GM12878 (cell line): Measurements from ENCODE around the gene SORL1. TPM values are rescaled to one million over a fixed set of nuclear protein-coding genes. Genes with fewer than 3 reads are reported as not detected.
A peak's percentile ranks its signal among the peaks of the same experiment; 100 is the strongest.

ENCODE experiments used
- BHLHE40 ChIP-seq, 2 experiments: fragments of 450-650 bp in 1 of 2; IDR thresholded peaks; 2 replicates each; pipeline ENCODE4 v1.6.1; 2011 to 2017; ENCODE audit warnings: low read depth in 2 of 2, borderline replicate concordance in 1 of 2, improper control_type of control experiment in 1 of 2, low read length in 1 of 2, mild to moderate bottlenecking in 1 of 2
- CBFB ChIP-seq: IDR thresholded peaks from 2 replicates; pipeline ENCODE4 v1.6.1; 2016; ENCODE audit warnings: antibody characterized with exemption, low read depth
- CBX3 ChIP-seq: fragments of 200-600 bp; sonication (generic); IDR thresholded peaks from 2 replicates; pipeline ENCODE4 v1.6.1; 2016; ENCODE audit warnings: low read depth, borderline replicate concordance
- CREB1 ChIP-seq: IDR thresholded peaks from 2 replicates; pipeline ENCODE4 v1.6.1; 2012; ENCODE audit warnings: low read depth, mild to moderate bottlenecking, inconsistent platforms
- E4F1 ChIP-seq: fragments of 450-650 bp; IDR thresholded peaks from 2 replicates; pipeline ENCODE4 v1.6.1; 2018; ENCODE audit warnings: borderline replicate concordance, mild to moderate bottlenecking; ENCODE audit not compliant: partially characterized antibody
- EED ChIP-seq: sonication (generic); IDR thresholded peaks from 2 replicates; pipeline ENCODE4 v1.6.1; 2016; ENCODE audit warnings: antibody characterized with exemption, low read depth
- EGR1 ChIP-seq, 2 experiments: IDR thresholded peaks; 1 replicate in 1 of 2; 2 replicates in 1 of 2; pipeline ENCODE4 v1.6.1; 2011 to 2012; ENCODE audit warnings: low read depth in 2 of 2, low read length in 2 of 2, borderline replicate concordance in 1 of 2, mild to moderate bottlenecking in 1 of 2, moderate library complexity in 1 of 2
- ETV6 ChIP-seq, 2 experiments: fragments of 450-650 bp in 1 of 2; IDR thresholded peaks in 1 of 2; conservative IDR thresholded peaks in 1 of 2; 2 replicates each; pipeline ENCODE4 v1.6.1; 2014; ENCODE audit warnings: antibody characterized with exemption in 1 of 2, borderline replicate concordance in 1 of 2, low read depth in 1 of 2, mild to moderate bottlenecking in 1 of 2, moderate library complexity in 1 of 2
- HDGF ChIP-seq: fragments of 450-650 bp; IDR thresholded peaks from 2 replicates; pipeline ENCODE4 v1.6.1; 2016; ENCODE audit warnings: antibody characterized with exemption
- NR2C1 ChIP-seq: fragments of 450-650 bp; IDR thresholded peaks from 2 replicates; pipeline ENCODE4 v1.6.1; 2017; ENCODE audit warnings: antibody characterized with exemption, mild to moderate bottlenecking, moderate library complexity
- PRDM15 ChIP-seq: fragments of 450-650 bp; formaldehyde crosslinking; IDR thresholded peaks from 2 replicates; pipeline ENCODE4 v1.4.0; 2020; ENCODE audit warnings: mild to moderate bottlenecking, moderate library complexity
- RAD21 ChIP-seq: IDR thresholded peaks from 2 replicates; pipeline ENCODE4 v1.6.1; 2011; ENCODE audit warnings: mild to moderate bottlenecking, low read depth, low read length, moderate library complexity; ENCODE audit not compliant: insufficient read depth
- SIX5 ChIP-seq: IDR thresholded peaks from 2 replicates; pipeline ENCODE4 v1.6.1; 2011; ENCODE audit warnings: mild to moderate bottlenecking, low read depth, low read length, moderate library complexity; ENCODE audit not compliant: severe bottlenecking
- SP1 ChIP-seq: IDR thresholded peaks from one replicate; pipeline ENCODE4 v1.6.1; 2011; ENCODE audit warnings: low read depth, low read length
- SPI1 ChIP-seq: IDR thresholded peaks from 2 replicates; pipeline ENCODE4 v1.6.1; 2011; ENCODE audit warnings: low read depth, mild to moderate bottlenecking, low read length, moderate library complexity, borderline replicate concordance; ENCODE audit not compliant: insufficient read depth
- WRNIP1 ChIP-seq: IDR thresholded peaks from 2 replicates; pipeline ENCODE4 v1.6.1; 2011; ENCODE audit warnings: low read depth, low read length, improper control_type of control experiment, borderline replicate concordance
- ZBTB40 ChIP-seq: fragments of 450-650 bp; IDR thresholded peaks from 2 replicates; pipeline ENCODE4 v1.6.1; 2016; ENCODE audit warnings: mild to moderate bottlenecking, moderate library complexity, borderline replicate concordance
- polyA plus RNA-seq, 11 experiments: library from polyadenylated mRNA; depleted of rRNA in 4 of 11; unstranded in 6 of 11; stranded (reverse) in 5 of 11; fragments of >200 nt; fragmentation: Nextera tagmentation in 4 of 11; fragmentation: Illumina TruSeq in 1 of 11; extraction: Ambion mirVana in 4 of 11; extraction: Trizol in 1 of 11; gene quantifications; 1 replicate in 1 of 11; 2 replicates in 10 of 11; pipeline versions ENCODE4 v1.2.1 to v1.2.3, GENCODE V29; 2011 to 2016; ENCODE audit warnings: inconsistent platforms in 2 of 11, missing spikeins in 2 of 11, low read depth in 1 of 11
- total RNA-seq, 4 experiments: library from RNA; depleted of rRNA in 3 of 4; stranded (reverse); fragments of >200 nt in 3 of 4; fragmentation: Illumina TruSeq in 1 of 4; extraction: Trizol in 1 of 4; gene quantifications; 2 replicates each; pipeline versions ENCODE4 v1.2.1 to v1.2.3, GENCODE V29; 2013 to 2021

Gene SORL1
- total and polyA plus RNA-seq, 10 of the 15 experiments (the other 5 are each of a cell fraction or from before 2014, with no cell fraction given): 20.2 to 107 (median 59.9) TPM

GRCh38 chr11:121467965-121468364 is 15.9 kb downstream of the SORL1 start (continued):
- TF ChIP-seq ZBTB40: no peak
- peak in 1 of 2 experiments; percentile 85; a peak in 2 of 4 replicates for TF ChIP-seq ETV6 (conservative IDR thresholded peaks at IDR 0.05 in 1 of 2, IDR thresholded peaks at IDR 0.05 in 1 of 2; ENCODE audit: borderline replicate concordance in 1 of 2, low read depth in 1 of 2)
- TF ChIP-seq SPI1: peak; percentile 91
- TF ChIP-seq SIX5: no peak
- TF ChIP-seq BHLHE40 (IDR thresholded peaks at IDR 0.05; ENCODE audit: borderline replicate concordance in 1 of 2, low read depth in 2 of 2, low read length in 1 of 2): peak; percentile 86 to 89
- peak; percentile 98 for TF ChIP-seq EED
- peak in 1 of 2 experiments; percentile 96; a peak in 2 of 3 replicates for TF ChIP-seq EGR1 (IDR thresholded peaks at IDR 0.05; ENCODE audit: borderline replicate concordance in 1 of 2, low read depth in 2 of 2, low read length in 2 of 2)
- no peak for TF ChIP-seq WRNIP1
- TF ChIP-seq CBX3: no peak
- peak; percentile 91 for TF ChIP-seq CBFB
- no peak for TF ChIP-seq NR2C1
- peak; percentile 13 for TF ChIP-seq RAD21
- no peak for TF ChIP-seq PRDM15 (CRISPR knock-in tag)
- no peak for TF ChIP-seq HDGF
- 0 out of 2 replicates have a peak, but pooled peaks have one; percentile 45 for TF ChIP-seq CREB1
- no peak for TF ChIP-seq E4F1
- TF ChIP-seq SP1: peak; percentile 74
